ENCODE measurements around the gene KMT5C. TPM values are rescaled to one million over a fixed set of nuclear protein-coding genes. Genes with fewer than 3 reads are reported as not detected.

Gene KMT5C
- total RNA-seq, 1 donor from 2014 or later, result 32.9 TPM

- H3K36me3 Mint-ChIP-seq, result peaks cover 8% of the 10 kb centered on the region
- peaks cover 12% of the 10 kb centered on the region for H3K4me1 Mint-ChIP-seq (ENCODE audit: unreplicated experiment)
- no peaks in the 10 kb centered on the region for H3K9me3 Mint-ChIP-seq
- H3K4me3 Mint-ChIP-seq, result no peak overlapping the region
- H3K27me3 Mint-ChIP-seq, result no peaks in the 10 kb centered on the region
- H3K27ac Mint-ChIP-seq, result no peak overlapping the region
- no peak for TF ChIP-seq CTCF (conservative IDR thresholded peaks at IDR 0.05)
- no peak for DNase-seq (ENCODE audit: extremely low spot score, unreplicated experiment)
Observed at GRCh38 chr19:55302318-55302703, 37.4 kb upstream of the KMT5C start.

GRCh38 chr19:55303477-55303876, 36.2 kb upstream of the KMT5C start:
- DNase-seq (ENCODE audit: extremely low spot score, unreplicated experiment), result no peak
- Mint-ChIP-seq H3K4me1 (ENCODE audit: unreplicated experiment) (peaks cover 8% of the 10 kb centered on the region), H3K4me3 (no peak overlapping the region), H3K9me3 (no peaks in the 10 kb centered on the region), H3K27ac (no peak overlapping the region), H3K27me3 (no peaks in the 10 kb centered on the region), H3K36me3 (peaks cover 8% of the 10 kb centered on the region)
- TF ChIP-seq CTCF (conservative IDR thresholded peaks at IDR 0.05), result no peak

GRCh38 chr19:55304279-55304978, 35.2 kb upstream of the KMT5C start:
- Mint-ChIP-seq H3K36me3 (peaks cover 8% of the 10 kb centered on the region), H3K27ac (no peak overlapping the region), H3K27me3 (no peaks in the 10 kb centered on the region), H3K9me3 (no peaks in the 10 kb centered on the region), H3K4me1 (ENCODE audit: unreplicated experiment) (peaks cover 5% of the 10 kb centered on the region), H3K4me3 (no peak overlapping the region)
- TF ChIP-seq CTCF (conservative IDR thresholded peaks at IDR 0.05), result no peak
- DNase-seq (ENCODE audit: extremely low spot score, unreplicated experiment), result no peak

- Mint-ChIP-seq H3K9me3 (no peaks in the 10 kb centered on the region), H3K36me3 (peaks cover 8% of the 10 kb centered on the region), H3K27ac (no peak overlapping the region), H3K27me3 (no peaks in the 10 kb centered on the region), H3K4me1 (ENCODE audit: unreplicated experiment) (peaks cover 5% of the 10 kb centered on the region), H3K4me3 (no peak overlapping the region)
- DNase-seq (ENCODE audit: extremely low spot score, unreplicated experiment), result no peak
- TF ChIP-seq CTCF (conservative IDR thresholded peaks at IDR 0.05), result no peak
Observed at GRCh38 chr19:55304980-55305379, 34.7 kb upstream of the KMT5C start.

- Mint-ChIP-seq H3K36me3 (peaks cover 12% of the 10 kb centered on the region), H3K27me3 (no peaks in the 10 kb centered on the region), H3K27ac (no peak overlapping the region), H3K4me1 (ENCODE audit: unreplicated experiment) (peaks cover 5% of the 10 kb centered on the region), H3K9me3 (no peaks in the 10 kb centered on the region), H3K4me3 (no peak overlapping the region)
- DNase-seq (ENCODE audit: extremely low spot score, unreplicated experiment), result no peak
- no peak for TF ChIP-seq CTCF (conservative IDR thresholded peaks at IDR 0.05)
Observed at GRCh38 chr19:55305491-55305890, 34.2 kb upstream of the KMT5C start.

Measured in type B pancreatic cell (in vitro differentiated cells).